HG02763 (cell line): ENCODE results near the gene NPDC1.

Experiments
- ATAC-seq: cut with Tn5 transposase; IDR thresholded peaks from one replicate; pipeline ENCODE4 v1.9.1; 2021; ENCODE audit warnings: mild to moderate bottlenecking, moderate library complexity; ENCODE audit not compliant: unreplicated experiment

The NPDC1 gene, protein sequence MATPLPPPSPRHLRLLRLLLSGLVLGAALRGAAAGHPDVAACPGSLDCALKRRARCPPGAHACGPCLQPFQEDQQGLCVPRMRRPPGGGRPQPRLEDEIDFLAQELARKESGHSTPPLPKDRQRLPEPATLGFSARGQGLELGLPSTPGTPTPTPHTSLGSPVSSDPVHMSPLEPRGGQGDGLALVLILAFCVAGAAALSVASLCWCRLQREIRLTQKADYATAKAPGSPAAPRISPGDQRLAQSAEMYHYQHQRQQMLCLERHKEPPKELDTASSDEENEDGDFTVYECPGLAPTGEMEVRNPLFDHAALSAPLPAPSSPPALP

DNA sequence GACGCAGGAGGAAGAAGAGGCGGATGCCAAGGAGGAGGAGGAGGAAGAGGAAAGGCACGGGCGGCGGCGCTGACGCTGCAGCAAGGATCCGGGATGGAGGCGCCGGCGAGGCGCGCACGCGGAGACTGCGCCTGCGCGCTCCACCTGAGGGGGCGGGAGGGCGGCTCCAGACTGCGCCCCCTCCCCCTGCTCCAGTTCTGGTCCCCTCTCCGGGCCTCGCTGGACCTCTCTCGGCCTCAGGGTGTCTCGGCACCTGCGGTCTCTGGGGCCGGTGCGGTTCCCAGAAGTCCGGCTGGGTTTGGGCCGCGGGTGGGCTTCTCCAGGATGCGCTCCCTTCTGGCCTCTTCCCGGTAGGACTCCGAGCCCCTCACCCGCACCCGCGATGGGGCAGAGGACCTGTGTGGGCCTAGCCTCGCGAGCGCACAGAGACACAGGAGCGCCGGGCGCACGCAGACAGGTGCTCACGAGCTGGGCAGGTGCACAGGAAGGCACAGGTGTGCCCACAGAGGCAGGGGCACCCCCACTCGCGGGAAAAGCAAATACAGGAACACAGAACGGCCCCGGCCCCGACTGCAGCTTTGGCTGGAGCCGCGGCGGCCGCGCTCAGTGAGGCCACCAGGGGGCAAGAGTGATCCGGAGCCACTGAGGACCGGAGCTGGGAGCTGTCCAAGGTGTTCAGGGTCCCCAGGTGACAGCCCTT lies at the start of gene NPDC1:
NPDC1 (minus strand) TSS at position 90 of the 700 bp plus-strand sequence. CDS start 188 bp downstream, outside the sequence.
- no peak for ATAC-seq

- no peak for ATAC-seq
These were observed 43.4 kb upstream of the NPDC1 start for GRCh38 chr9:137089232-137089947.

DNA sequence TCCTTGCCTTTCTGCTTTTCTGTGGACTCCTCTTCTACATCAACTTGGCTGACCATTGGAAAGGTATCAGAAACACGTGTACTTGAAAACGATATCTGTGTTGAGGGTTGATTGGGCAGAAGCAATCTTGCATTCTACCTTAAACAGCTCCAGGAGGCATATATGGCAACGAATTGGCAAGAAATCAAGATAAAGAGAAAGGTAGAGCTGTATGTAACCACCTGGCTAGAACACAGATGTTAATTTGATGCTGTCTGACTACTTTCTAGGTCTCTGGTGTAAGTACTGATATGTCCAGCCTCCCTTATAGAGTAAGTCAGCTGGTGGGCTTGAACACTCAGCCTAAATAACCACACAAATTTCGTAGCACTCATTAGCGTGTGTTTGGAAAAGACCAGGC lies 42.1 kb upstream of the NPDC1 start:
- no peak for ATAC-seq

DNA sequence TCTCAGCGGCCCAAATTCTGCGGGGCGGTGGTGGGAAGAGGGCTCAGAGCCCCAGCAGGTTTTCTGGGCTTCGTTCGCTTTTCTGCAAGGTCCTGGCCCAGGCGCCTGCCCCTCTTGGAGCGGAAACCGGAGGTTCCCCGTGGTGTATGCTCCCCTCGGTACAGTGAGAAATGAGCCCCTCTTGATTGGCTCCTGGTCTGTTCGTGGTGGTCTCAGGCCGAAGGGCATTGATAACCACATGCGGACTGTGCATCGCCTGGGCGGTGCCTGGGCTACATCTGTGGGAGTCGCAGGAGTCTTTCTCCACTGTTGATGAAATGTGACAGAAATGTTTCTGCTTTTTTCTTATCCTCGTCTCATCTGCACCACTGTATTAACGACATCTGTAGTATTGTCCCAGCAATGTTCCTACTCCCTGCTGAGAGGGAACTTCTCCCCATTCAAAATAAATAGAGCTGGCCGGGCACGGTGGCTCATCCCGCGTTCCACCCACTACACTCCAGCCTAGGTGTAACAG lies 41.5 kb upstream of the NPDC1 start:
- no peak for ATAC-seq

- ATAC-seq: peak; percentile 81
These were observed 40.8 kb upstream of the NPDC1 start, which contains the start of gene MAN1B1 for GRCh38 chr9:137086531-137087408. Gene MAN1B1, plus strand, starts transcription at chr9:137086985. Its CDS starts 15 bp downstream, at chr9:137087000.

DNA sequence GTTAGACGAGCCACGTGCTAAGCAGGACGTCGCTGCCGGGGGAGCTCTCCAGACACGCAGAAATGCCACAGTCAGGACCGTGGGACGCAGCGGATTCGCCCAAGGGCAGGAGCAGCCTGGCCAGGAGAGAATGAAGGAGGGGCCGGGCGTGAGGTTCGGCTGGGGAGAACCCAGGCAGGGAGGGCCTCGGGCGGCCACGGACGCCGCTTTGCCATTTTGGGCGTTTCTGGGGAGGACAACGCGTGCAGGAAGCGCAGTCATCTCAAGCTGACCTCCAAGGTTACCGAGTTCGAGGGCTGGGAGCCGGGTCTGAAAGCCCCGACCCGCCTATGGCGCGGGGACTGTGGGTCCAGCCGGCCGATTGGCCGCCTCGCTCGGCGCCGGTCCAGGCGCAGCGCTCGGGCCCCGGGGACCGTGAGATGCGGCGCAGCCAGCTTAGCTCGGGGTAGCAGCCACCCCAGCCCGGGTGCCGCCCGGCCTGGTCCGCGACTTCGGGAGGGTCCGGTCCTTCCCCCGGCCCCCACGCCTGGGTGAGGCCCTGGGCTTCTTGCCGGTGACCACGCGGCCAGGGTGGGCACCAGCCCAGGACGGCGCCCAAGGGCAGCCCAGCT lies 40.0 kb upstream of the NPDC1 start:
- no peak for ATAC-seq

DNA sequence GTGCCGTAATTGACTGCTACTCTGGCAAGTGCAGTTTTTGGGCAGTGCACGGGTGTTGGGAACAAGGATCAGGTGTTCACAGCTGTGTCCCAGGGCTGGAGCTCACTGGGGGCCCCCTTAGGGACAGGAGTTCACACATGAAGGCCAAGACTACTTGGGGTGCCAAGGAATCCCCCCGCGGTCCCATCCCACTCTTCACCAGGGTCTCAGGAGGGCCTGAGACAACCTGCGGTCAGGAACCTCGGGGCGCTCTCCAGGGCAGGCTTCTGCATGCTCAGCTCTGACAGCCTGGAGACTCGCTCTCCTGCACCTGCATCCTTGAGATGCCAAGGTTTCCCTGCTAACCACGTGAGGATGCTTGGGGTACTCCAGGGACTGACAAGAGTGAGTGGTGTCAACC lies 38.5 kb upstream of the NPDC1 start:
- ATAC-seq: no peak

DNA sequence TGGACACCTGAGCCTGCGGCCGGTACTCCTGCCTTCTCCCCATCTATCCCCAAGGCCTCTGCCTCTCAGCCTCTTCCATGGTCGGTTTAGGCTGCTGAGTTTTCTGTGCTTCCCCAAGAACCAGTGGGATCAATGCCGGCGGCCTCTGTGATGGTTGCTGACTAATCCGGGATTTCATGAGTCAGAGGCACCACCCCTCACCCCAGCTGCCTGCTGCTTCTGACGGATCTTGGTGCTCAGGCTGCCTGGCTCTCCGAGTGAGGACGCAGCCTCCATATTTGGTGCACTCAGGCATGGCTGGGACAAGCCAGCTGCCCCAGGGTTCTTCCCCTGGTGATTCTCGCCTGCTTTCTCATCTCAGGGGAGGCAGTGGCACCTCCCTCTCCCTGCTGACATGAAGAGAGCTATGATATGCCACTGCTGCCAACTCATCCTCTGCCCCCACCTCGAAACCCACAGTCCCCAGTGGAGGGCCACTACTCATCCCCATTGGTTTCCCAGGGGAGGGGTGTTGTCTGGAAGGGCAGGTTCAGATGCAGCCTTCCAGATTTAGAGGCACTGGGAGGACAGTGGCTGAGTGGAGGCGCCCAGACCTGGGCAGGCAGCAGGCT lies 37.5 kb upstream of the NPDC1 start:
- ATAC-seq: no peak

- no peak for ATAC-seq
These were observed 36.9 kb upstream of the NPDC1 start for GRCh38 chr9:137082925-137083290.

DNA sequence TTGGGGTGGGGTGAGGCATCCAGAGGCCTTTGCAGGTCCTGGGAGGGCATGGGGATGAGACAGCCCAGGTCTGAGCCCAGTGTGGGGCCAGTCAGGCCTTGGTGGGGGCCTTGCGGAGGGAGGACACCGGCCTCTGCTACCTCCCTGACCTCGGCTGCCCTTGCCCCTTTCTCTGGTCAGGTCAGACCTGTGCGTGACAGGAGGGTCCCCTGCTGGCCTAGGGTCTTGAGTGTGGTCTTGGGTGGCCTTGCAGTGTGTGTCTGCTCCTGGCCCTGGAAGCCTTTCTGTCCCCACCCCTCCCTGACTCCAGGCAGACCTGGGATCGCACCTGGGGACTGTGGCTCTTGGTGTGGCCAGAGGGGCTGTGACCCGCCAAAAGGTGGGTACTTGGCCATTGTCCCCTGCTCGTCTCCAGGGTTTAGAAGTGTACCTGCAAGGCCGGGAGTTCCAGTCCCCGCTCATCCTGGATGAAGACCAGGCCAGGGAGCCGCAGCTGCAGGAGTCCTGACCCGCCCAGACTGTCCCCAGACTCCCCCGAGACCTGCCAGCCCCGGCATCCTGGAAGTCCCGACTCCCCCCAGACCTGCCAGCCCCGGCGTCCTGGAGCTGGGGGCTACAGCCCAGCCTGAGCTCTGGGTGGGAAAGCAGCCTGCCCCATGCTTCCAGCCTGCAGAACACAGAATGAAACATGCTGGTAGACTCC lies 36.4 kb upstream of the NPDC1 start:
- no peak for ATAC-seq

GRCh38 chr9:137080260-137081122 lies 34.5 kb upstream of the NPDC1 start:
- no peak for ATAC-seq

GRCh38 chr9:137079401-137079787 lies 33.4 kb upstream of the NPDC1 start:
- ATAC-seq: no peak

DNA sequence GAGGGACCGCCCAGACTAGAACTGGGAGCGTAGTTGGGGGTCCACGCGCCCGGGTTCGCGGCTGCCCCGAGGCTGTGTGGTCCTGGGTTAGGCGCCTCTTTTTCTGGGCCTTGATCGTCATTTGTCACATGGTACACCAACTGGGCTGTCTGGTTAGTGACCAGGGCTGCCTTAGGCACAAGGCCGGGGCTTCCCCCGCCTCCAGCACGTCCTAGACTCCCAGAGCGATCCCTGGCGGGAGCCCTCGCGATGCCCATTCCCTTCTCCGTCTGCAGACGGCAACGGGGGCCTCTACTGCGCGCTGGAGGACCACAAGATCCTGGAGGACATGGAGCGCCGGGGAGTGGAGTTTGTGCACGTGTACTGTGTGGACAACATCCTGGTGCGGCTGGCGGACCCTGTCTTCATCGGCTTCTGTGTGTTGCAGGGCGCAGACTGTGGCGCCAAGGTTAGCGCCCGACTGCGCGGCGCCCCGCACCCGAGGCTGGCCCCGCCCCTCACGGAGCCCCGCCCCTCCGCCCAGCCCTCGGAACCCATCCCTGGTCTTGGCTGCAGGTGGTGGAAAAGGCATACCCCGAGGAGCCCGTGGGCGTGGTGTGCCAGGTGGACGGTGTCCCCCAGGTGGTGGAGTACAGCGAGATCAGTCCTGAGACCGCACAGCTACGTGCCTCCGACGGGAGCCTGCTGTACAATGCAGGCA lies 32.9 kb upstream of the NPDC1 start:
- no peak for ATAC-seq

- ATAC-seq: peak; percentile 26
These were observed 32.0 kb upstream of the NPDC1 start for GRCh38 chr9:137077758-137078693.

GRCh38 chr9:137077010-137077747 lies 31.2 kb upstream of the NPDC1 start, which contains the start of gene UAP1L1:
Gene UAP1L1, plus strand, starts transcription at chr9:137077517. Its CDS starts 16 bp downstream, at chr9:137077533.
- ATAC-seq: peak; percentile 53

- no peak for ATAC-seq
These were observed 30.6 kb upstream of the NPDC1 start for GRCh38 chr9:137076636-137077009.
